ENCODE results near the gene KCNQ1OT1. TPM values are rescaled to one million over a fixed set of nuclear protein-coding genes. Genes with fewer than 3 reads are reported as not detected.

Gene KCNQ1OT1
- total and polyA plus RNA-seq, 9 donors = 0.43 to 11.5 (median 5.2) TPM

DNA sequence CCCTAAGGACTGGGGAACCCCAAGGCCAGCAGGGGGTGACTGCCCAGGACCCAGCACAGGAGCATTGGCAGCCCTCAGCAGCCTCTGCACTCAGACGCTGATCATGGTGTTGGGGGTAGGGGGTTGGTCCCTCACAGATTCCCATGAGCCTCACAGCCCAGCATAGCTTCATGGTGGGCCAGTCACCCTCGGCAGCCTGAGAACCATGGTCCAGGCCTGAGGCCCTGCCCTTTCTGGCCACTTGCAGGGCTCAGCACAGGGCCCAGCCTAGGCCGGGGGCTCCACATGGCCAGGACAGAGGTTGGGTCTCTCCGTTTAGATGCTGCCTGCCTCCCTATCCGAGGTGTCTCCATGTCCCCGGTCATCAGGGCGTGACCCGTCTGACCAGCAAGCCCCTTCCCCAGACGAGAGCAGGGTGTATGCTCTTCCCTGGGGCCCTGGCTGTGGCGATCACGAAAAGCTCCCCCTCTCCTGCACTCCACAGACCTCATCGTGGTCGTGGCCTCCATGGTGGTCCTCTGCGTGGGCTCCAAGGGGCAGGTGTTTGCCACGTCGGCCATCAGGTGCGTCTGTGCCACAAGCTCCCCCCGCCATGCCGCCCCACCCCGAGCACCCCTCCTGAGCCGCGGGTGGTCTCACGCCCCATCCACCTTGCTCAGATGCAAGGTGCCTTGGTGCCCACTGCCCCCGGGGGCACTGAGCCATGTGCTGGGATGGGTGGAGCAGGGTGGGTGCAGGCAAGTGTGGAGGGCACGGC, 128.8 kb downstream of the KCNQ1OT1 start:
- WGBS, 3 donors = 96 to 98% (median 97%) methylated on average over 25 of the region's 25 CpGs
- no peaks in the 10 kb centered on the region for H3K4me1 ChIP-seq (ENCODE audit: insufficient read depth)
- intact Hi-C loops (cut with DNase I) = no loop called here
- no peaks in the 10 kb centered on the region for H3K27me3 ChIP-seq
- no peaks in the 10 kb centered on the region for H3K9me3 ChIP-seq
- H3K27ac ChIP-seq = no peak overlapping the region
- H3K36me3 ChIP-seq = no peaks in the 10 kb centered on the region
- DNase-seq = peak in 2 of 5 donors; percentile 16 to 30
- no peak for TF ChIP-seq EP300 (IDR thresholded peaks at IDR 0.05)
- no peak for TF ChIP-seq POLR2A (IDR thresholded peaks at IDR 0.05)
- TF ChIP-seq, protein P1, sequence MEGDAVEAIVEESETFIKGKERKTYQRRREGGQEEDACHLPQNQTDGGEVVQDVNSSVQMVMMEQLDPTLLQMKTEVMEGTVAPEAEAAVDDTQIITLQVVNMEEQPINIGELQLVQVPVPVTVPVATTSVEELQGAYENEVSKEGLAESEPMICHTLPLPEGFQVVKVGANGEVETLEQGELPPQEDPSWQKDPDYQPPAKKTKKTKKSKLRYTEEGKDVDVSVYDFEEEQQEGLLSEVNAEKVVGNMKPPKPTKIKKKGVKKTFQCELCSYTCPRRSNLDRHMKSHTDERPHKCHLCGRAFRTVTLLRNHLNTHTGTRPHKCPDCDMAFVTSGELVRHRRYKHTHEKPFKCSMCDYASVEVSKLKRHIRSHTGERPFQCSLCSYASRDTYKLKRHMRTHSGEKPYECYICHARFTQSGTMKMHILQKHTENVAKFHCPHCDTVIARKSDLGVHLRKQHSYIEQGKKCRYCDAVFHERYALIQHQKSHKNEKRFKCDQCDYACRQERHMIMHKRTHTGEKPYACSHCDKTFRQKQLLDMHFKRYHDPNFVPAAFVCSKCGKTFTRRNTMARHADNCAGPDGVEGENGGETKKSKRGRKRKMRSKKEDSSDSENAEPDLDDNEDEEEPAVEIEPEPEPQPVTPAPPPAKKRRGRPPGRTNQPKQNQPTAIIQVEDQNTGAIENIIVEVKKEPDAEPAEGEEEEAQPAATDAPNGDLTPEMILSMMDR (IDR thresholded peaks at IDR 0.05) = no peak
- no peak overlapping the region for H3K4me3 ChIP-seq

DNA sequence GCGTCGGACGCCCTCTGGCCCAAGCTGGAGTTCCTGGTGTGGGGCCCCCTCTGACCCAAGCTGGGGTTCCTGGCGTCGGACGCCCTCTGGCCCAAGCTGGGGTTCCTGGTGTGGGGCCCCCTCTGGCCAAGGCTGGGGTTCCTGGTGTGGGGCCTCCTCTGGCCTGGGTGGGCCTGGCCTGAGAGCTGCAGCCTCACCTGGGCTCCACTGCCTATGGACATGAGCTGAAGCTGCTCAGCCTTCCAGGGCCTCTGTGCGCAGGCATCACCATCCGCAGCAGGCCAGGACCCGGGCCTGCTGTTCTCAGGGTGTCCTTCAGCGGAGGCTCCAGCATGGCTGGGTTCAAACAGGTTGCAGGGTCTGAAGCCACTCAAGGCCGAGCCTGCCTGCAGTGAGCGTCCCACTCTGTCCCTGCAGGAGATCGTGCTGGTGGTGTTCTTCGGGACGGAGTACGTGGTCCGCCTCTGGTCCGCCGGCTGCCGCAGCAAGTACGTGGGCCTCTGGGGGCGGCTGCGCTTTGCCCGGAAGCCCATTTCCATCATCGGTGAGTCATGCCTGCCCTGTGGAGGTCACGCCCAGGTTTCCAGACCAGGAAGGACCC, 129.5 kb downstream of the KCNQ1OT1 start:
- H3K27ac ChIP-seq = no peak overlapping the region
- 97 to 98% (median 97%) methylated on average over 20 to 26 of the region's 26 CpGs for WGBS, 3 donors
- TF ChIP-seq, protein P1 (IDR thresholded peaks at IDR 0.05) = no peak
- TF ChIP-seq EP300 (IDR thresholded peaks at IDR 0.05) (no peak), POLR2A (IDR thresholded peaks at IDR 0.05) (no peak)
- H3K4me1 ChIP-seq (ENCODE audit: insufficient read depth) = no peaks in the 10 kb centered on the region
- peak in 2 of 5 donors; percentile 10 to 26 for DNase-seq
- H3K36me3 ChIP-seq = no peaks in the 10 kb centered on the region
- H3K4me3 ChIP-seq = no peak overlapping the region
- H3K9me3 ChIP-seq = no peaks in the 10 kb centered on the region
- intact Hi-C loops (cut with DNase I) = no loop called here
- H3K27me3 ChIP-seq = no peaks in the 10 kb centered on the region

DNA sequence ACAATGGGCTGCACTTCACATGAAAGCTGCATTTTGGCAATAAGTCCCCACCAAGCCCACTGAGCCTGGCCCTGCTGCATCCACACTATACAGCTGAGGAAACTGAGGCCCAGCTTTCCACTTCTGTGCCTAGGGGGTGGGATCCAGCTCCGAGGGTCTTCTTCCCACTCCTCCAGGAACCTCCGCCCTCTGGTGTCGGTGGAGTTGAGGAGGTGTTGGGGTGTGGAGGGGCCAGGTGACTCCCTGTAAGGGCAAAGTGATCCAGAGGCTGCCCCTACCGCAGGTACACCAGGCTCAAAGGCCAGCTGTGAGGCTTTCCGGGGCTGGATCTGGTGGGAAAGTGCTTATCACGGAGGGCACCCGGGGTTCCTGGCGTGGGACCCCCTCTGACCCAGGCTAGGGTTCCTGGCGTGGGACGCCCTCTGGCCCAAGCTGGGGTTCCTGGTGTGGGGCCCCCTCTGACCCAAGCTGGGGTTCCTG, 130.0 kb downstream of the KCNQ1OT1 start:
- Histone ChIP-seq H3K27ac (no peak overlapping the region), H3K9me3 (no peaks in the 10 kb centered on the region), H3K36me3 (no peaks in the 10 kb centered on the region), H3K4me1 (ENCODE audit: insufficient read depth) (no peaks in the 10 kb centered on the region), H3K4me3 (no peak overlapping the region), H3K27me3 (no peaks in the 10 kb centered on the region)
- WGBS, 3 donors = 95 to 96% (median 96%) methylated on average over 10 of the region's 10 CpGs
- intact Hi-C loops (cut with DNase I) = no loop called here
- DNase-seq = peak in 1 of 5 donors; percentile 22
- TF ChIP-seq EP300 (IDR thresholded peaks at IDR 0.05) (no peak), POLR2A (IDR thresholded peaks at IDR 0.05) (no peak)
- TF ChIP-seq, protein P1 (IDR thresholded peaks at IDR 0.05) = no peak

DNA sequence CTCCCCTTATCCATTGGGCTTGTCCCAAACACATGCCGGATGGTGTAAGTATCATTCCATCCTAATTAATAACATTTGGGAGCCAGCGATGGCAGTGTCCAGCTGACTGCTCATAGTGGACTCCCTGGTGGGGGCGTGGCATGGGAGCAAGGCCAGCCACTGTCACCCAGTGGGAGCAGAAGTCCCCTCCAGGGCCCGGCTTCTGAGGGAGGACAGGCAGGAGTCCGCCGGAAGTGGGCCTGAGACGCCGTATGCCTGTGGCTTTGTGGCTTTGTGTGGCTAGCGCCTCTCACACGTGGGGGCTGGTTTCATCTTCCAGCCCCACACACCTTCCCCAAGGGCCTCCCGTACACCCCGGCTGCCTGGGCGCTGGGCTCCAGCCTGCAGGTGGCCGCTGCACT, 130.5 kb downstream of the KCNQ1OT1 start:
- H3K4me1 ChIP-seq (ENCODE audit: insufficient read depth) = no peaks in the 10 kb centered on the region
- peak in 2 of 5 donors; percentile 16 to 28 for DNase-seq
- H3K27me3 ChIP-seq = no peaks in the 10 kb centered on the region
- H3K9me3 ChIP-seq = no peaks in the 10 kb centered on the region
- WGBS, 3 donors = 86 to 91% (median 91%) methylated on average over 14 of the region's 14 CpGs
- H3K36me3 ChIP-seq = no peaks in the 10 kb centered on the region
- no peak for TF ChIP-seq EP300 (IDR thresholded peaks at IDR 0.05)
- TF ChIP-seq POLR2A (IDR thresholded peaks at IDR 0.05) = no peak
- TF ChIP-seq, protein P1 (IDR thresholded peaks at IDR 0.05) = no peak
- no peak overlapping the region for H3K27ac ChIP-seq
- no peak overlapping the region for H3K4me3 ChIP-seq
- intact Hi-C loops (cut with DNase I) = no loop called here
